ENCODE data around the gene GPR26. TPM values are rescaled to one million over a fixed set of nuclear protein-coding genes. Genes with fewer than 3 reads are reported as not detected.

Gene GPR26
- total RNA-seq, 2 donors from 2014 or later, result not detected

- no peaks in the 10 kb centered on the region for H3K36me3 ChIP-seq (ENCODE audit: control insufficient read depth, insufficient read depth, low read length)
- DNase-seq, result peak; percentile 63
These were observed 466 bp upstream of the GPR26 start for GRCh38 chr10:123665491-123666286.

GRCh38 chr10:123669886-123670285 lies 3.7 kb downstream of the GPR26 start:
- Histone ChIP-seq H3K4me3 (ENCODE audit: low read length) (no peak overlapping the region), H3K9me3 (ENCODE audit: control insufficient read depth, low read length) (no peaks in the 10 kb centered on the region), H3K9ac (ENCODE audit: extremely low read depth, low read length, poor library complexity, severe bottlenecking) (no peak overlapping the region), H3K4me1 (ENCODE audit: control insufficient read depth, insufficient read depth, low read length) (no peaks in the 10 kb centered on the region), H3K27ac (ENCODE audit: low read depth, low read length) (no peak overlapping the region), H3K27me3 (ENCODE audit: control insufficient read depth, insufficient read depth, low read length, poor library complexity, severe bottlenecking) (peaks cover 52% of the 10 kb centered on the region), H3K36me3 (ENCODE audit: control insufficient read depth, insufficient read depth, low read length) (no peaks in the 10 kb centered on the region)
- Mint-ChIP-seq H3K36me3 (ENCODE audit: low read depth) (no peaks in the 10 kb centered on the region), H3K4me1 (peaks cover 2% of the 10 kb centered on the region), H3K27me3 (ENCODE audit: insufficient read depth) (peaks cover 58% of the 10 kb centered on the region), H3K9me3 (peaks cover 3% of the 10 kb centered on the region), H3K4me3 (no peak overlapping the region), H3K27ac (no peak overlapping the region)
- DNase-seq, result no peak
- no peak for TF ChIP-seq CTCF (conservative IDR thresholded peaks at IDR 0.05)

More at GRCh38 chr10:123665491-123666286, 466 bp upstream of the GPR26 start:
- no peaks in the 10 kb centered on the region for H3K36me3 Mint-ChIP-seq (ENCODE audit: low read depth)
- no peaks in the 10 kb centered on the region for H3K4me1 ChIP-seq (ENCODE audit: control insufficient read depth, insufficient read depth, low read length)
- H3K27ac ChIP-seq (ENCODE audit: low read depth, low read length), result no peak overlapping the region
- WGBS, 2 experiments (ENCODE audit: insufficient coverage in 1 of 2, insufficient read length in 1 of 2), result 4 to 10% methylated on average over 15 to 47 of the region's 47 CpGs
- peaks cover 3% of the 10 kb centered on the region for H3K9me3 Mint-ChIP-seq
- peaks cover 2% of the 10 kb centered on the region for H3K4me1 Mint-ChIP-seq
- H3K27me3 ChIP-seq (ENCODE audit: control insufficient read depth, insufficient read depth, low read length, poor library complexity, severe bottlenecking), result peaks cover 75% of the 10 kb centered on the region
- no peak overlapping the region for H3K27ac Mint-ChIP-seq
- no peaks in the 10 kb centered on the region for H3K9me3 ChIP-seq (ENCODE audit: control insufficient read depth, low read length)
- H3K4me3 ChIP-seq (ENCODE audit: low read length), result no peak overlapping the region
- peaks cover 79% of the 10 kb centered on the region for H3K27me3 Mint-ChIP-seq (ENCODE audit: insufficient read depth)
- no peak overlapping the region for H3K9ac ChIP-seq (ENCODE audit: extremely low read depth, low read length, poor library complexity, severe bottlenecking)
- TF ChIP-seq CTCF (conservative IDR thresholded peaks at IDR 0.05), result no peak
- peak overlapping the region; percentile 35 for H3K4me3 Mint-ChIP-seq

- Histone ChIP-seq H3K9ac (ENCODE audit: extremely low read depth, low read length, poor library complexity, severe bottlenecking) (no peak overlapping the region), H3K27me3 (ENCODE audit: control insufficient read depth, insufficient read depth, low read length, poor library complexity, severe bottlenecking) (peaks cover 20% of the 10 kb centered on the region), H3K36me3 (ENCODE audit: control insufficient read depth, insufficient read depth, low read length) (no peaks in the 10 kb centered on the region), H3K4me3 (ENCODE audit: low read length) (no peak overlapping the region), H3K4me1 (ENCODE audit: control insufficient read depth, insufficient read depth, low read length) (no peaks in the 10 kb centered on the region), H3K27ac (ENCODE audit: low read depth, low read length) (no peak overlapping the region), H3K9me3 (ENCODE audit: control insufficient read depth, low read length) (no peaks in the 10 kb centered on the region)
- Mint-ChIP-seq H3K36me3 (ENCODE audit: low read depth) (no peaks in the 10 kb centered on the region), H3K9me3 (no peaks in the 10 kb centered on the region), H3K4me1 (no peaks in the 10 kb centered on the region), H3K4me3 (no peak overlapping the region), H3K27ac (no peak overlapping the region), H3K27me3 (ENCODE audit: insufficient read depth) (peaks cover 27% of the 10 kb centered on the region)
- no peak for DNase-seq
- TF ChIP-seq CTCF (conservative IDR thresholded peaks at IDR 0.05), result no peak
- WGBS, 2 experiments (ENCODE audit: insufficient coverage in 1 of 2, insufficient read length in 1 of 2), result 80 to 96% methylated on average over 1 of the region's 1 CpG
These were observed 7.0 kb downstream of the GPR26 start for GRCh38 chr10:123673198-123673597.

All from endodermal cell (in vitro differentiated cells).